Gastroesophageal sphincter (tissue), 3 donors: Measurements from ENCODE around the gene PPP1R26.
"Not testable (repeated sequence)": the region's sequence is repeated elsewhere in the genome, so short reads cannot be mapped to it uniquely, and the experiment has no call there.

Experiments
- CTCF ChIP-seq, 4 experiments: fragments of 200-600 bp in 2 of 4; fragments of 450-650 bp in 2 of 4; sonication (generic) in 1 of 4; IDR thresholded peaks; one replicate each; pipeline ENCODE4 v1.5.1; 2017 to 2019; ENCODE audit warnings: antibody characterized with exemption in 4 of 4, mild to moderate bottlenecking in 2 of 4, moderate library complexity in 2 of 4
- EP300 ChIP-seq: sonication (generic); formaldehyde crosslinking; IDR thresholded peaks from one replicate; pipeline ENCODE4 v1.6.1; 2017; ENCODE audit warnings: antibody characterized with exemption, mild to moderate bottlenecking

DNA sequence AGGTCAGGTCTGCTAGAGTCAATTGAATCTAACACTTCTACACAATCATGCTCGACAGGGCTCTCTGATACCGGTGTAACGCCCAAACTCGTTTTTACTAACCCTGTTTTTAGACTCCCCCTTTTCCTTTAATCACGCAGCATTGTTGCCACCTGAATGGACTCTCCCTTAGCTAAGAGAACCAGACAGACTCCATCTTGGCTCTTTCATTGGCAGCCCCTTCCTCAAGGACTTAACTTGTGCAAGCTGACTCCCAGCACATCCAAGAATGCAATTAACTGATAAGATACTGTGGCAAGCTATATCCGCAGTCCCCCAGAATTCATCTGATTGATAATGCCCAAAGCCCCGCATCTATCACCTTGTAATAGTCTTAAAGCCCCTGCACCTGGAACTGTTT is 40.1 kb upstream of the PPP1R26 start:
- not testable (repeated sequence) for TF ChIP-seq EP300; CTCF (IDR thresholded peaks at IDR 0.05)
